ENCODE results near the gene OTOP1. TPM values are rescaled to one million over a fixed set of nuclear protein-coding genes. Genes with fewer than 3 reads are reported as not detected.
"Not testable (repeated sequence)": the region's sequence is repeated elsewhere in the genome, so short reads cannot be mapped to it uniquely, and the experiment has no call there.

OTOP1 gene
- total RNA-seq, 1 donor from 2014 or later = not detected

DNA sequence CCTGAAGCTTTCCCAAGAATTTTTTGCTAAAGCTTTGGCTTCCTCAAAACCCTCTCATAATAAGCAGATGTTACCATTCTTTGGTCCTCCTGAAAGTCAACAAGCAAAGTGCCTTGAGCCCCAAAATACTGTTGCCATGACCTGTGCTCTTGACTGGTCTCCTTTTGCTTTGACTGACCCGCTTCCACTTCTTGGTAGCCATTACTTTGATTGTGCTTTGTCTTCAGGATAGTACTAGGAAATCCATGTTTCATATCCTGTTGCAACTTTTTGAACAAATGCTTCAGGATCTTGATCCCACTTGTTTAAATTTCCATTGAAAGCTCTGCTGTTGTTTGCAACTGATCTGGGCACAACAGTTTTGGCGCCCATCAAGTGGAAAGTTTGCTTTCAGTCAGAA, 6.9 kb upstream of the OTOP1 start:
- no peak for DNase-seq (ENCODE audit: low spot score)

DNA sequence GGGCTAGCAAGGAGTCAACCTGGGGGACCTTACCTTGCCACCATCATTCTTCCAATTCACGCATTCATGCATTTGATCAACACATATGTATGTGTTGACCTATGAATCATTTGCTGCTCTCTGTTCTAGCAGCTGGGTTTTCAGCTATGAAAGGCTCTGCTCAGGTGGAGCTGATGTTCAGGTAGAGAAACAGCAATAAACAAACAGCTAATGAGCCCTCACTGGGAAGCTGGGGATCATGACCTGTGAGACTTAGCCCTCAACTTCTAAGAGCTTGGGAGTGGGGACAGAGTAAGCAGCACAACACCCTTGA, 1.6 kb upstream of the OTOP1 start:
- no peak for DNase-seq (ENCODE audit: low spot score)

DNA sequence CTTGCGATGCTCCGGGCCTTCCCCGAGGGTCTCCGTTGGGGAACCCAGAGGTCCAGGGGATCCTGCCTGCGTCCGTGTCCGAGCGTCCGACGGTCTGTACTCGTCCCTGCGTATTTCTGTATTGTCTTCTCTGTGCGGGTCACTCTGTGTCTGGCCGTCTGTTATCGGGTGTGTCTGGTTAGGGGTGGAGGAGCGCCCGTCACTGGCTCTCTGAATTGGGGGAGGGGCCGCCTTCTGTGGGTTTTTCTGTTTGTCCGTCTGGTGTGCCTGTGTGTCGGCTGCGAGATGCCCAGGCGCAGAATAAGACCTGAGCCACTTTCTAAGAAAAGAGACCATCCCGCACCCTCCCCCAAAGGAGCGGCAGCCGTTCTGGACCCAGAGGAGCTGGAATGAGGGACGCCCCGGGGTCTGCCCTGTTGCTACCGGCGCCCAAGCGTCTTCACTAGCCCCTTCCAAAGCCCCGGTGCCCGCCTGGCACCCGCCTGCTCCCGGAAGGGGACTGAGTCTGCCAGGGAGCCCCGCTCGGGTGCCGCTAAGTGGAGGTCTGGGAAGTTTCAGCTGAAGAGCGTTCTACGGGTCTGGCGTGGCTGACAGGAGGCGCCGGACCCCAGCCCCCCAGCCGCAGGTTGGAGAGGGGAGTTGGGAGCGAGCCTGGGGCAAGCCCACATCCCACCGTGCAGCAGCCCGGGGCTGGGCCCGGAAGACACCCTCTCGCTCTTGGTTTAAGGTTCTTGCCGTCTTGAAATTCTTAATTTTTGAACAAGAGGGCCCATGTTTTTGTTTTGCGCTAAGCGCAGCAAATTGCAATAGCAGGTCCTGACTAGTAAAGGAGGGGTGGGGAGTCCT, 1.0 kb upstream of the OTOP1 start:
- no peak for DNase-seq (ENCODE audit: low spot score)

DNA sequence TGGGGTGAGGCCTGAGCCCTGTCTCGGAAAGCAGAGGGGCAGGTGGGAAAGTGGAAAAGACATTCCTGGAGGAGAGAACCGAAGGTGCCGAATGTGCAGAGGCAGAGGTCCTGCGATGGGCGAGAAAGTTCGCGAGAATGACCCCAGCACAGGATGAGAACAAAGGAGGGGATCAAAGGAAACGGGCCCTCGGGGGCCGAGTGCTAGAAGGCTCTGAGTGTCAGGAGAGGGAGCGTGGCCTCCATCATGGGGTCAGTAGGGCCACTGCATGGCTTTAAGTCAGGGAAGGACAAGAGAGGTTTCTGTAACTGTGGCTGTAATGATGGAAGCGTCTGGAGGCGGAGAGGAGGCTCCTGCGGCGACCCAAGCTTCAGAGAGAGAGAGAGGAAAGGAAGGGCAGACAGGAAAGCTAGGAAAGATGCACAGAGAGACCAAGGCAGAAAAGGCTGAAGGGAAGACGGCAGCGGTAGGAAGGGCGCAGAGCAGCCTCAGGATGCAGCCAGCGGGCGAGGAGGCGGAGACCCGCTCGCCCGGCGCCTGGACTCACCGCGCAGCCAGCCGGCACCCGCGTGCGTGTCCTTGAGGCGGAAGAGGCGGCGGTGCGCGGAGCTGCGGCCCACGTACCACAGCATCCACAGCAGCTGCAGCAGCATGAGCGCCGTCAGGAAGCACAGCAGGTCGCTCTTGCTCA, 669 bp downstream of the OTOP1 start:
- DNase-seq (ENCODE audit: low spot score) = no peak

DNA sequence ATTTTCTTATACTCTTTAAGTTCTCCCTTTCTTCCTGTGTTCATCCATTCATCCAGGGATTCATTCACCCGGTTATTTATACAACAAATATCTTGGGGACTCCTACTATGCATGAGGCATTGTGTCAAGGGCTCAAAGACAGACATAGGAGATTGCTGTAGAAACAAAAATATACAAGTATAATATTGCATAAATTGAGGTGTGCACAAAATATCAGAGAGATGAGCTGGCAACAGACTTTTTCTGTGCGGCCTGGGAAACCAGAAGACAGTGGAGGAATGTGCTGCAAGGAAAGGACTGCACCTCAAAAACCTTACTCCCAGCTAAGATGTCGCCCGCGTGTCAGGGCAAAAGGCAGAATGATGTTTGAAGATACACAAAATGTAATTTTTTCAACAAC, 9.6 kb downstream of the OTOP1 start:
- no peak for DNase-seq (ENCODE audit: low spot score)

DNA sequence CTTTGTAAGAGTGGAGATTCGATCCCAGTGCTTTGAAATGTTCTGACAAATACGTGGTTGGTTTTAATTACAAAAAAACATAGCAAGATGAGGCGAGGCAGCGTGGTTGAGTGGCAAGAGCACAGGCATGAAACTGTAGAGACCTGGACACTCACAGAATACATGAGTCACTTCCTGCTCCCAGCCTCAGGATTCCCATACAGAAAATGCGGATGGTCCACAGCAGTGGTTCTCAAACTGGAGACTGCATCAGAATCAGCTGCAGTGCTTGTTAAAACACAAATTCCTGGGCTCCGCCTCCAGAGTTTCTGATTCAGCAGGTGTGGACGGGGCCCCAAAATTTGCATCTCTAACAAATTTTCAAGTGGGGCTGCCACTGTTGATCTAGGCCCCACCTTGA, 10.1 kb downstream of the OTOP1 start:
- no peak for DNase-seq (ENCODE audit: low spot score)

DNA sequence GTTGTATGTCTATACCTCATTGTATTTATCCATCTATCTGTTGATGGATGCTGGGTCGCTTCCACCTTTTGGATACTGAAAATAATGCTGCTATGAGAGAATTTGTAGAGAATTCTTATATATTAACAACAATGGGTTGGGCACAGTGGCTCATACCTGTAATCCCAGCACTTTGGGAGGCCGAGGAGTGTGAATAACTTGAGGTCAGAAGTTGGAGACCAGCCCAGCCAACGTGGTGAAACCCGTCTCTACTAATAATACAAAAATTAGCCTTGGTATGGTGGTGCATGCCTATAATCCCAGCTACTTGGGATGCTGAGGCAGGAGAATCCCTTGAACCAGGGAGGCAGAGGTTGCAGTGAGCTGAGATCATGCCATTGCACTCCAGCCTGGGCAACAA, 13.1 kb downstream of the OTOP1 start:
- not testable (repeated sequence) for DNase-seq (ENCODE audit: low spot score)

DNA sequence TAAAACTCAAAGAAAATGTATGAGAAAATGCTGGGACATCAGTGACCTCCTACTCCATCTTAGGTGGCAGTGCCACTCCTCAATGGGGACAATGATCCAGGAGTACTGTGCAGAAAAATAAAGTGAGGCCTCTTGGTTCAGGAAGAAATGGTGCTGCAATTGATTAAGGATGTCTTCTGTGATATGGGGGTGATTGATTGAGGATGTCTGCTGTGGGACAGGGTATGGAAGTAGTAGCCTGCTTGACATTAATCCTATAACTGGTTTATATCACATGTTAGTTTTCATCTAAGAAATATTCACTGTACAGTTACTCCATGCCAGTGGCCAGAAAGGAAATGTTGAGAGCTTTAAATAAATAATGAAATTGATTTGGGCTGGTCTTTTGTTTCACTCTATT, 20.5 kb downstream of the OTOP1 start:
- no peak for DNase-seq (ENCODE audit: low spot score)

DNA sequence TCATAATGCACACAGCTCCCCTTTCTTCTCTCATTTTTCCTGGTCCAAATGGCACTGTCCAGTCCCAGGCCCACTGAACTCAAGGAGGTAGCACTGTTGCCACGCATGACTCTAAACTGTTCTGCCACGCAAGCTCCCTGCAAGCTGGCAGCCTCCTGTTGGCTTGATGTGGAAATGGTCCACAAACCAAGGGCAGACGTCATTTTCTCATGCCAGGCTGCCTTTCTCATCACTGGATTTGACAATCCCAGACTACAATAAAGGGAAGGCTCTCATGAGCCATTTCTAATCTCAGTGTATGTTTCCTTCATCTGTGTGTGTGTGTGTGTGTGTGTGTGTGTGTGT, 22.4 kb downstream of the OTOP1 start:
- no peak for DNase-seq (ENCODE audit: low spot score)

DNA sequence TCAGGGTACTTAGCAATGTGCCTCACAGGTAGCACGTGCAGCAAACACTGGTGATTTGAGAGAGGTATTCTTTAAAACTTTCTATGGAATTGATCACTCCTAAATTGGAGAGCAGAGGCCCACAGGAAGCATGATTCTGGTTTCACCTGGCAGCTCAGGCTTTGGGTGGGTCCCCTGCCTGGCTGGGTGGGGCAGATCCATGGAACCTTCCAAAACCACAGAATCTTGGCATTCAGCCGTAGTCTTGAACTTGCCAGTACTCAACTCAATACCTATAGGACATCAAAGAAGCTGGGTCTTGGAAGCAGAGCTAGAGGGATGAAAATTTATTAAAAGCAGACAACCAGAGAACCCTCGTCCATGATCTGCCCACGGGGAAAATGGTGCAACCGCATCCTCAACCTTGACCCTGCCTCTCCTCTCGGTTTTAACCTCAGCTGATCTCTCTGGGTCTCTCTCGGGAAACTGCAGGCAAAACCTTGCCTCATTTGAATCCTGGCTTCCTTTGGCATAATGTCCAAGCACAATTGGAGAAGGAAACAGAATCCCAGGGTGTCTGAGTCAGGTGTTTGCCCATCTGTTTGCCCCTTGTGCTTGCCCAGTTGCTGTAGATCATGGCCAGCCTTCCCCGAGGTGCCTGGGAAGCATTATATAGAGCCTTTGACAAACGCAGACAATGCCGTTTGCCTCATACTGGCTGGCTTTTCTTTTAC, 22.9 kb downstream of the OTOP1 start:
- DNase-seq (ENCODE audit: low spot score) = no peak

DNA sequence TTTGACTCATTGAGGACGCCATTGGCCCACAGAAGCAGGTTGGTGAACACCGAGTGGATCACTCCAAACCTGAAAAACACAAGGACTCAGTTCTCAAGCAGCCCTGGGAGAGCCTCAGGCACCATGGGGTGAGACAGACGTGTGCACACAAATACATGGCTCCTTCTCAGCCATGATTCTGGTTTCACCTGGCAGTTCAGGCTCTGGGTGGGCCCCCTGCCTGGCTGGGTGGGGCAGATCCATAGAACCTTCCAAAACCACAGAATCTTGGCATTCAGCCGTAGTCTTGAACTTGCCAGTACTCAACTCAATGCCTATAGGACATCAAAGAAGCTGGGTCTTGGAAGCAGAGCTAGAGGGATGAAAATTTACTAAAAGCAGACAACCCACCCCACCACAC, 24.2 kb downstream of the OTOP1 start:
- no peak for DNase-seq (ENCODE audit: low spot score)

DNA sequence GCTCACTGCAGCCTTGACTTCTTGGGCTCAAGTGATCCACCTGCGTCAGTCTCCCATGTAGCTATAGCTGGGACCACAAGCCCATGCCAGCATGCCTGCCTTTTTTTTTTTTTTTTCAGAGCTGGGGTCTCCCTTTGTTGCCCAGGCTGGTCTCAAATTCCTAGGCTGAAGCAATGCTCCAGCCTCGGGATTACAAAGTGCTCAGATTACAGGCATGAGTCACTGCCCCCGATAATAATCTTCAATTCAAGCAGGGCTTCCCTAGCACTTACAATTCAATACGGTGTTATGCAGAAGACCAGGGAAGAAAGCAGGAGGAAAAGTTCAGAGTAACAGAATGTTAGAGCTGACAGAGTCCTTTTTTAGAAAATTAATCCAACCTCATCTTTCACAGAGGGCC, 26.1 kb downstream of the OTOP1 start:
- no peak for DNase-seq (ENCODE audit: low spot score)

DNA sequence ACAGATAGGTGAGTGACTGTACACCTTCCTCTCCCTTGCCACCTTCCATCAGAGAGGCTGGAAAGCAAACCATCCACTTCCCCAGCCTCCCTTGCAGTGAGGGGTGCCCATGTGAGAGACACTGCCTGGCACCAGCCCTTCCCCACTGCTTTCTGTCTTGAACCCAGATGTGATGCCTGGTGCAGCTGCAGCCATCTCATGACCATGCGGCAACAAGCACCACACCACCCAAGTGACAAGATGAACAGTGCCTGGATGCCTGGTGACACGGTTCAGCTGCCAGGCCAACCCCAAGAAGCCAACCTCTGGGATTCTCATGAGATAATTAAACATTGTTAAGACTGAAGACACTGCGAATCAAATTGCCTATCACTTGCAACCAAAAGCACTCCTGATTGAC, 31.4 kb downstream of the OTOP1 start:
- DNase-seq (ENCODE audit: low spot score) = no peak

DNA sequence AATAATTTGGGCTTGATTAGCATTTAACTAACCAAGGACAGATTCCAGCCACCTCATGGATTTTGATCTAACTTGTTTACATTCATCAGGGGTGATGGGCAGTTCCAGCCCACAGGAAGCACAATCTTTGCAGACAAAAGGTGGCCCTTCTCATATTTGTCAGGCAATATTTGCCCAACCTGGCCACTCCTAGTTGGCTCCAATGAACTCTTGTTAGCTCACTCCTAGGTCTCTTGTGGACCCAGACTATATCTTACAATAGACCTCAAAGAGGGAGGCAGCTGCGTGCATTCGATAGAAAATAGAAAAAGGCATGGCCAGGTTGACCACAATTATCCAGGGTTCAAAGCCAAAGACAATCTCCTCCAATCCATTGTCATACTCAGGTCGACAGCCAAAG, 38.2 kb downstream of the OTOP1 start:
- DNase-seq (ENCODE audit: low spot score) = not testable (repeated sequence)

DNA sequence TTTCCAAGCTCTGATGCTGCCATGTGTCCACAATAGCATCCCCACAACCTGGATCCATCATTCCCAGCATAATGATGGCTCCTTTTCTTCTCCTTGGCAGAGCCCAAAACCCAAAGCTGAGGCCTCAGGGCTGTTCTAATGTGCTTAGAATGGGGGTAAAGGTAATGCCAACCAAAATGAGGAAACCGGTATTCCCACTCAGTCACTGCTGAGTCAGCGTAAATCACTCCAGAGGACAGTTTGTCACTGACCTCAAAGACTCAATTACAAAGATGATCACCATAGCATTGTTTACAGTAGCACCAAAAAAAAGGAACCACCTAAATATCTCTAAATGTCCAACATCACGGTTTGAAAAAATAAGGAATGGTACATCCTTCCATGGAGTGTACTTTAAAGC, 41.2 kb downstream of the OTOP1 start:
- DNase-seq (ENCODE audit: low spot score) = no peak

DNA sequence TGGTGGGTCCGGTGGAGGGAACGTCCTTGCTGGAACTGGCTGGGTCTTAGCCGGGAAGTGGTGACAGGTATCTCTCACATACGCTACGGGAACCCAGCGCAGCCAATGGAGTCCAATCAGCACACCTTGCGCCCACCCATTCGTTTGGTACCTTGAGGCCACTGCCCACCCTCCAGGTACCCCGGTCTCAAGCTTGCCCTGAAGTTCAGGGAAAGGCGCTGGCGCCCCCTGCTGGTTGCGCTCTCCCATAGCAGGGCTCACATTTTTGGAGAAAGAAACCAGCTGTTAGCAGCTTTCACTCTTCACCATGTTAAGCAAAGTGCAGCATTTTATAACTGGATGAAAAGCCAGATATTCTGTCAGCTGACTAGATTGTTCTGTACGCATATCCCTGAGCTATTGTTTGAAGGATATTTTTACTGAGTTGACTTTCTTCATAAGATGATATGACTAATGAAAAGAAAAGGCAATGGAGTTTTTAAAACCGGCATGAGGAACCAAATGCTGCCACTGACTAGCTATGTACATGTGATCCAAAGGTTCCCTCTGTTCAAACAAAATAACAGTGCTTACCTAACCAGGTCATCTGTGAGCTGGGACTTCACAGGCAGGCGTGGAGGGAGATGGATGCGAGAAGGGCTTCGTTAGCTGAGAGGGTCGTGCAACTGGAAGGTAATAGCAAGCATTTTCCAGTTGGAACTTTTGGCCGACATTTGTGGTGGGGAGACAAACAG, 43.7 kb downstream of the OTOP1 start:
- DNase-seq (ENCODE audit: low spot score) = no peak

DNA sequence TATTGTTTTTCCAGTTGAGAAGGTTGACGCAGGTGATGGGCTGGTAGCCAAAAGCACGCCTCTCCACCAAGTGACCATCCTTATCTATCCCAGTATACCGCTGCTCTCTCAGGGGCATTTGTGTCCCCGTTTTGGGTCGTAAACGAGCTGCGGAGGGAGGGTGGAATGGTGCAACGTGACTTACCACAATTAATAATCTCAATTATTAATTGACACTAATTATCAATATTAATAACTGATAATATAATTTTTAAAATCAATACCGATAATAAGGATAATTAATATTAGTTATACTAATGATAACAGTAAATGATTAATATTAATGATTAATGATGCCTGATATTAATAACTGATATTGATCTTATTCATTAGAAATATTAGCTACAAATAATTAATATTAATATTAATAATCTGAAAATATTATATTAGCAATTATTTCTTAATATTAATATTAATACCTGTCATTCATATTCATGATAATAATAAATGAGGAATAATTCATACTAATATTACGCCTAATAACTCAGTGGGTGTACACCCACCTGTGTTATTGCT, 56.1 kb downstream of the OTOP1 start:
- DNase-seq (ENCODE audit: low spot score) = no peak

DNA sequence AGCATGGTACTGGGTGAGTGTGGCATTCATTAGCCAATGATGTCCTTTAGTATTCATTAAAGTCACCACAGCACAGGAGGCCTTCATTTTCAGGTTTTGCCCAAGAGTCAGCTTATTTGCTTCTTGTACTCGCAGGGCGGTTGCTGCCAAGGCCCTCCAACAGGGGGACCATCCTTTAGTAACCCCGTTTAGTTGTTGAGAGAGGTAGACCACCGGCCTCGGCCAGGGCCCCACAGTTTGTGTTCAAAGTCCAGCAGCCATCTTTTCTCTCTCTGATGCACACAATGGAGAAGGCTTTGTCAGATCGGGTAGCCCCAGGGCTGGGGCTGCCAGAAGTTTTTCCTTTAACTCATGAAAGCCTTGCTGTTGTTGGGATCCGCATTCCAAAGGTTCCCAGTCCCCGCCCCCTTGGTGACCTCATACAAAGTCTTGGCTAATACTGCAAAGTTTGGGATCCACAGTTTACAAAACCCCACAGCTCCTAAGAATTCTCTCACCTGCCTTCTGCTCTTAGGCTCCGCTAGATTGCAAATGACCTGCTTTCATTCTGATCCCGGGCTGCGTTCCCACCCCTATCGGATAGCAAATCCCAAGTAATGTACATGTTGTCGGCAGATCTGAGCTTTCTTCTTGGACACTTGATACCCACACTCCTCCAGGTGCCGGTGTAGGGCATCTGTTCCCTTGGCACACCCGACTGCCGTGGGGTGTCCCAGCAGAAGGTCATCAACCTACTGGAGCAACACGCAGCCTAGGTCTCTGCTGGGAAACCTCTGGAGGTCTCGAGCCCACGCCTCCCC, 58.5 kb downstream of the OTOP1 start:
- not testable (repeated sequence) for DNase-seq (ENCODE audit: low spot score)

DNA sequence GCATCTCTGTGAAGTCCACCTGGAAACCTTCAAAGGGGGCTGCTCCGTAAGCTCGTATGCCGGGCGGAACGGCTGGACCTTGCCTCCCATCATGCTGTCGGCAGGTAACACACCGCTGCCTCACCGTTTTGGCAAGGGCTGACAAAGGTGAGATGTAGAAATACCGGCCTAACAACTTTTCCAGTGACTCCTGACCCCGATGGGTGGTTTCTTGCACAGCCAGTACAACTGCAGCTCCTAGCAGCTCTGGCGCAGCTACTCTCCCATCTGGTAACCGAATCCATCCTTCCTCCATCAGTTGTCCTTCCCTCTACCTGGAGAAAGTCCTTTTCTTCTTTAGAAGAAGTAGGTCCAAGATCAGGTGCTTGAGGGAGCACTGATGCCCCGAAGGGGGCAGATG, 59.7 kb downstream of the OTOP1 start:
- DNase-seq (ENCODE audit: low spot score) = not testable (repeated sequence)

DNA sequence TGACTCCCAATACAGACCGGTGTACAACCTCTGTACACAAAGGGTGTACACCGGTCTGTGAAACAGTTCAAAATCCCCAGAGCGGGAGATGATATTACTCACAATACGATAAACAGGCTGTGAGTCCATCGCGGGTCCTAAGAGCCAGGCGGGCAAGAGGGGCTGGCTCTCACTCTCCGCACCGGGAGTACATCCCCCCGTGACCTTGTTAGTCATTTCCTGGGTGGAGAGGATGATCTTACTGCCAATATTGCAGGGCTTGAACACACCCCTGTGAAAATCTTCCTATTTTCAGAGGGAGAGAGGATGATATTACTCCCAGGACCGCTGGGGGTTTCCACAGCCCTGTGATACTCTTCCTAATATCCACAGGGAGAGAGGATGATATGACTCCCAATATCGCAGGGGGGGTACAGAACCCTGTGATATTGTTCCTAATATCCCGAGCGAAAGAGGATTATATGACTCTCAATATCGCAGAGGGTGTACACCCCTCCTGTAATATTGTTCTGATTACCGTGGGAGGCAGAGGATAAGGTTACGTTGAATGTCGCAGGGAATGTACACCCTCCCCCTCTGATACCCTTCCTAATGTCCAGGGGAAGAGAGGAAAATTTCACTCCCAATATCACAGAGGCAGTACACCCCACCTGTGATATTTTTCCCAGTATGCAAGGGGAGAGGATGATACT, 60.9 kb downstream of the OTOP1 start:
- not testable (repeated sequence) for DNase-seq (ENCODE audit: low spot score)
